Activated naive CD4-positive, alpha-beta T cell treated with anti-CD3 and anti-CD28 coated beads, Interleukin-2, amount 10 ng/mL, durations not matched to agents 7 days and 5 days (primary cell): Measurements from ENCODE around the gene CDH23.

Source experiments
- CTCF ChIA-PET: fragments of 350-600 bp; sonication (Branson Sonifier 250); formaldehyde crosslinking; loops from one replicate; lab custom pipeline; 2021; ENCODE audit warnings: antibody characterized with exemption; lab: Charles Lee
- DNase-seq: peaks from one replicate; pipeline ENCODE4 v3.0.0-alpha.2; 2020
- H3K27ac Mint-ChIP-seq: one replicate; pipeline ENCODE4 v1.8.0; 2021; ENCODE audit warnings: mild to moderate bottlenecking, moderate library complexity, mixed read lengths
- H3K27me3 Mint-ChIP-seq: one replicate; pipeline ENCODE4 v1.8.0; 2021; ENCODE audit warnings: mild to moderate bottlenecking, mixed read lengths
- H3K36me3 Mint-ChIP-seq: one replicate; pipeline ENCODE4 v1.8.0; 2021; ENCODE audit warnings: mixed read lengths
- H3K4me1 Mint-ChIP-seq: one replicate; pipeline ENCODE4 v1.8.0; 2021; ENCODE audit warnings: mixed read lengths
- H3K4me3 Mint-ChIP-seq: one replicate; pipeline ENCODE4 v1.8.0; 2021; ENCODE audit warnings: mild to moderate bottlenecking, moderate library complexity, mixed read lengths
- H3K9me3 Mint-ChIP-seq: one replicate; pipeline ENCODE4 v1.8.0; 2021; ENCODE audit warnings: mixed read lengths

CDH23 gene

DNA sequence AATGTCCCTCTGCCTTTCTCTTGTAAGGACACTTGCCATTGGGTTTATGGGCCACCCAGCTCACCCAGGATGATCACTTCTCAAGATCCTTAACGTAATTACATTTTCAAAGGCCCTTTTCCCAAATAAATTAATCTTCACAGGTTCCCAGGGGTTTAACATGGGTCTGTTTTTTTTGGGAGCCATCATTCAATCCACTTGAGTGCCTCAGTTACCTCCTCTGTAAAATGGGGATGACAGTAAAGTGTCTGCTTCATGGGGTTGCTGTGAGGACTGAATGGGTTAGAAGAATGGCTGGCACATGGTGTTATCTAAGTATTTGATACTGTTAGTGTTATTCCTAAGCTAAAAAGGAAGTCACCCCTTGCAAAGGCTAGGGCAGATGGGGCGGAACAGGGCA, 315.4 kb downstream of the CDH23 start:
- Mint-ChIP-seq H3K36me3 (peaks cover 3% of the 10 kb centered on the region), H3K4me3 (peak overlapping the region; percentile 7), H3K9me3 (no peaks in the 10 kb centered on the region), H3K27ac (peak overlapping the region; percentile 94), H3K4me1 (peaks cover 79% of the 10 kb centered on the region), H3K27me3 (no peaks in the 10 kb centered on the region)
- no peak for DNase-seq
- CTCF ChIA-PET: interaction anchor here (0.7 to 9.0 kb wide), 8 partner anchors 11 to 61 kb away, joined by 3 to 126 read pairs (median 6); partner anchors contain the start of gene VSIR

- H3K27ac Mint-ChIP-seq: peak overlapping the region; percentile 94
- H3K27me3 Mint-ChIP-seq: no peaks in the 10 kb centered on the region
- no peaks in the 10 kb centered on the region for H3K9me3 Mint-ChIP-seq
- peaks cover 3% of the 10 kb centered on the region for H3K36me3 Mint-ChIP-seq
- peak overlapping the region; percentile 65 for H3K4me3 Mint-ChIP-seq
- peaks cover 79% of the 10 kb centered on the region for H3K4me1 Mint-ChIP-seq
- peak; percentile 56 for DNase-seq
- CTCF ChIA-PET: interaction anchor here (1.1 to 9.0 kb wide), 8 partner anchors 11 to 394 kb away, joined by 3 to 126 read pairs (median 5); partner anchors contain the start of genes SLC29A3 and VSIR
Measured at GRCh38 chr10:71712572-71713134, 315.9 kb downstream of the CDH23 start.

GRCh38 chr10:71713135-71714030, 316.7 kb downstream of the CDH23 start:
- H3K9me3 Mint-ChIP-seq: no peaks in the 10 kb centered on the region
- CTCF ChIA-PET: interaction anchor here (1.1 to 9.0 kb wide), 8 partner anchors 17 to 395 kb away, joined by 3 to 126 read pairs (median 5); partner anchors contain the start of genes SLC29A3 and VSIR
- H3K27me3 Mint-ChIP-seq: no peaks in the 10 kb centered on the region
- H3K27ac Mint-ChIP-seq: peak overlapping the region; percentile 94
- peak overlapping the region; percentile 65 for H3K4me3 Mint-ChIP-seq
- peaks cover 73% of the 10 kb centered on the region for H3K4me1 Mint-ChIP-seq
- H3K36me3 Mint-ChIP-seq: peaks cover 3% of the 10 kb centered on the region
- DNase-seq: peak; percentile 45

- Mint-ChIP-seq H3K4me1 (peaks cover 68% of the 10 kb centered on the region), H3K36me3 (peaks cover 3% of the 10 kb centered on the region), H3K4me3 (peak overlapping the region; percentile 65), H3K27me3 (no peaks in the 10 kb centered on the region), H3K9me3 (no peaks in the 10 kb centered on the region), H3K27ac (peak overlapping the region; percentile 94)
- CTCF ChIA-PET: interaction anchor here (1.0 to 9.0 kb wide), 8 partner anchors 10 to 59 kb away, joined by 3 to 126 read pairs (median 4); partner anchors contain the start of gene VSIR
- DNase-seq: peak; percentile 30
Measured at GRCh38 chr10:71714031-71714410, 317.3 kb downstream of the CDH23 start.

- no peak for DNase-seq
- Mint-ChIP-seq H3K27me3 (no peaks in the 10 kb centered on the region), H3K4me3 (peak overlapping the region; percentile 65), H3K9me3 (no peaks in the 10 kb centered on the region), H3K4me1 (peaks cover 64% of the 10 kb centered on the region), H3K27ac (peak overlapping the region; percentile 94), H3K36me3 (peaks cover 3% of the 10 kb centered on the region)
- CTCF ChIA-PET: interaction anchor here (1.0 to 2.4 kb wide), 3 partner anchors 10 to 43 kb away, joined by 3 to 5 read pairs (median 4); no protein-coding TSS in a partner anchor
Measured at GRCh38 chr10:71714592-71714991, 317.9 kb downstream of the CDH23 start.

DNA sequence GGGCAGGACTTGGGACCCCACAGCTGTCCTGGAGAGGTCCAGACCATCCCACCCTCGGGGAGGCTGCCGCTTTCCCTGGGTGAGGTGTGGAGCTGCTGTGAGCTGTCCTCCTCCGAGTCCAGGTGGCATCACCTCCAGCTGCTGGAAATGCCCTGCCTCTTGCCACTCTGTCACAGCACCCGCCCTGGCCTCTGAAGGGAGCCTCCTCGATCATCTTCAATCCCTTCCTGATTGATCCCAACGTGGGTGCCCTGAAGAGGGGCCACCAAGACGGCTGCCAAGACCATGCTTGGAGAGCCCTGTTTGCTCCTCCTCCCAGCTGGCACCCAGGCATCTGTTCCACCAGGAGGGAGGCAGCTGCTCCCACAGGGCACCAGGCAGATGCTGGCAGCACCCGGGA, 318.3 kb downstream of the CDH23 start:
- peak overlapping the region; percentile 84 for H3K27ac Mint-ChIP-seq
- no peaks in the 10 kb centered on the region for H3K9me3 Mint-ChIP-seq
- no peaks in the 10 kb centered on the region for H3K27me3 Mint-ChIP-seq
- H3K4me3 Mint-ChIP-seq: peak overlapping the region; percentile 31
- H3K36me3 Mint-ChIP-seq: peaks cover 3% of the 10 kb centered on the region
- H3K4me1 Mint-ChIP-seq: peaks cover 63% of the 10 kb centered on the region
- CTCF ChIA-PET: interaction anchor here (1.0 kb wide), 2 partner anchors 9 to 34 kb away, joined by 3 to 4 read pairs; no protein-coding TSS in a partner anchor
- no peak for DNase-seq

DNA sequence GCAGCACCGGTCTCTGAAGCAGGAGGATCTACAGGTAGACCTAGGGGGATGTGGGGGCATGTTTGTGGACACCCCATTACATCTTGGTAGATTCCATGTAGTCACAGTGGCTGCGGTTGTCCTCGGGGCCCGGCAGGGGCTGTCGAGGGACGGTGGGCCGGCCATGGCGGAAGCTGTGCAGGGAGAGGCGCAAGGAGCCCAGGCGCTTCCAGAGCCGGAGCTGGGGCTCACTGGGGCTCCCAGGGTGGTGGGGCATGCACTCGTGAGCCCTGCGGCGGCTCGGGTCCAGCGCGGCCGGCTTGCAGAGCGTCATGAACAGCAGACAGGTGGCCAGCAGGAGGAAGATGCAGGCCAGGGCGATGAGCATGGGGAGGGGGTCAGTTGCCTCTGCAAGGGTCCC, 319.1 kb downstream of the CDH23 start:
- H3K27me3 Mint-ChIP-seq: no peaks in the 10 kb centered on the region
- no peak for DNase-seq
- peak overlapping the region; percentile 31 for H3K4me3 Mint-ChIP-seq
- H3K4me1 Mint-ChIP-seq: peaks cover 59% of the 10 kb centered on the region
- peak overlapping the region; percentile 84 for H3K27ac Mint-ChIP-seq
- no peaks in the 10 kb centered on the region for H3K9me3 Mint-ChIP-seq
- CTCF ChIA-PET: interaction anchor here (0.8 to 4.0 kb wide), 4 partner anchors 8 to 58 kb away, joined by 3 to 31 read pairs (median 5); no protein-coding TSS in a partner anchor
- H3K36me3 Mint-ChIP-seq: peaks cover 3% of the 10 kb centered on the region

DNA sequence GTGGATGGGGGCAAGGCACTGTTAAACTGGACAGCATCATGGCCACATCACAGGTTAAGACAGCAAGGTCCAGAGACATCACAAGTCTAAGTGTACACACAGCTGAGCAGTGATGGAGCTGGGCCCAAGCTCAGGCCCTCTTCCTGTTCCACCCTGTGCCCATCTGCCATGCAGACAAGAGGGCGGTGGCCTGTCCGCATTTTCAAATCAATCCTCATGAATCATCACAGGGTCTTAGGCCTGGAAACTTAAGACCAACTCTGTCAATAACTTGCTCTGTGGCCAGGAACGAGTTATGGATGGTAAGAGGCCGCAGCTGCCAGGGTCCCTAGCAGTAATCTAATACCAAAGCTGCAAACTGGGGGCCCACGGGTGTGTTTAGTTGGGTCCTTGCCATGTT, 319.7 kb downstream of the CDH23 start:
- Mint-ChIP-seq H3K9me3 (no peaks in the 10 kb centered on the region), H3K4me1 (peaks cover 56% of the 10 kb centered on the region), H3K36me3 (peaks cover 3% of the 10 kb centered on the region)

DNA sequence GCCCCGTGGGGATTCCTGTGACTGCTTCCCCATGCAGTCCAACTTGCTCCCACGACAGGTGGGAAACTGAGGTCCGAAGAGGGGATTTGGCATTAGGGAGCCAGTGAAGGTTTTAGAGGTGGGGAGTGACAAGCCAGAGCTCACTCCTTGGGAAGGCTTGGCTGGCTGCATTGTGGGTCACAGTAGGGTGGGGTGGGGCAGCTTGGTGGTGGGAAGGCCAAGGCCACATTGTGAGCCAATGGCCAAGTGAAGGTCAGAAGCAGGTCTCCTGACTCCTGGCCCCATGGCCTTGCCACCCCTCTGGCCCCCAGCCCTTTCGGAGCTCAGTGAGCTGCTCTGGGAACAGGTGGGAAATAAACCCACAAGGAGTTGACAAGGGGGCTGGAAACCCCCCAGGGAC, 320.3 kb downstream of the CDH23 start:
- CTCF ChIA-PET: interaction anchor here (1.4 to 4.0 kb wide), 4 partner anchors 9 to 403 kb away, joined by 3 to 31 read pairs (median 6); partner anchors contain the start of gene VSIR
- Mint-ChIP-seq H3K4me3 (no peak overlapping the region), H3K27me3 (peaks cover 11% of the 10 kb centered on the region), H3K36me3 (peaks cover 3% of the 10 kb centered on the region), H3K27ac (no peak overlapping the region), H3K4me1 (peaks cover 49% of the 10 kb centered on the region), H3K9me3 (no peaks in the 10 kb centered on the region)
- DNase-seq: no peak

More for the DNA sequence above, 319.7 kb downstream of the CDH23 start:
- H3K27ac Mint-ChIP-seq: no peak overlapping the region
- H3K27me3 Mint-ChIP-seq: peaks cover 5% of the 10 kb centered on the region
- DNase-seq: no peak
- CTCF ChIA-PET: interaction anchor here (0.8 to 4.0 kb wide), 4 partner anchors 9 to 57 kb away, joined by 3 to 31 read pairs (median 5); no protein-coding TSS in a partner anchor
- no peak overlapping the region for H3K4me3 Mint-ChIP-seq

DNA sequence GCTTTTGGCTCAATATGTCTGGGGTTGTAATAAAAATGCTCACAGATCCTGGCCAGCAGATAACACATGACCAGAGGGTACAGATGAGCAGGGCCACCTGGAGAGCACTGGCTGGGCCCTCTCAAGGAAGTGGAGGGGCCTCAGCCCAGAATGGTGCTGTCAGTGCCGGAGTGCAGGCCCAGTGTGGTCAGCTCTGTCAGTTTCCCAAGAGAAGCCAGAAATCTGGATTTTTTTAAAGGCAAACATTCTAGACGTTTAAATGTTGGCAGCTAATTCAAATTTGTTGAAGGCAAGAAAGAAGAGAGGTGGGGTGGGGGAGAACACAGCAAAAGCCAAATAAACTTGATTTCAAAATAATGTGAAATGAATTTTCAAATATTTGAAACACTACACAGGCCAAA, 320.8 kb downstream of the CDH23 start:
- DNase-seq: no peak
- Mint-ChIP-seq H3K36me3 (peaks cover 3% of the 10 kb centered on the region), H3K4me1 (peaks cover 47% of the 10 kb centered on the region), H3K27me3 (peaks cover 11% of the 10 kb centered on the region), H3K27ac (peak overlapping the region; percentile 60), H3K9me3 (no peaks in the 10 kb centered on the region), H3K4me3 (no peak overlapping the region)
- CTCF ChIA-PET: interaction anchor here (1.4 to 4.0 kb wide), 3 partner anchors 10 to 403 kb away, joined by 3 to 31 read pairs (median 5); partner anchors contain the start of gene VSIR

GRCh38 chr10:71718165-71718698, 321.5 kb downstream of the CDH23 start:
- Mint-ChIP-seq H3K27me3 (peaks cover 11% of the 10 kb centered on the region), H3K27ac (no peak overlapping the region), H3K9me3 (no peaks in the 10 kb centered on the region), H3K4me1 (peaks cover 46% of the 10 kb centered on the region), H3K36me3 (peaks cover 3% of the 10 kb centered on the region), H3K4me3 (no peak overlapping the region)
- no peak for DNase-seq
- CTCF ChIA-PET: interaction anchor here (1.4 to 4.0 kb wide), 3 partner anchors 11 to 404 kb away, joined by 3 to 31 read pairs (median 5); partner anchors contain the start of gene VSIR

GRCh38 chr10:71719042-71719441, 322.3 kb downstream of the CDH23 start:
- DNase-seq: no peak
- H3K27me3 Mint-ChIP-seq: peaks cover 11% of the 10 kb centered on the region
- peaks cover 44% of the 10 kb centered on the region for H3K4me1 Mint-ChIP-seq
- no peak overlapping the region for H3K27ac Mint-ChIP-seq
- peaks cover 3% of the 10 kb centered on the region for H3K36me3 Mint-ChIP-seq
- H3K9me3 Mint-ChIP-seq: no peaks in the 10 kb centered on the region
- CTCF ChIA-PET: interaction anchor here (1.6 to 4.0 kb wide), 2 partner anchors 12 to 22 kb away, joined by 3 to 31 read pairs; no protein-coding TSS in a partner anchor
- H3K4me3 Mint-ChIP-seq: no peak overlapping the region

- CTCF ChIA-PET: interaction anchor here (1.0 to 4.5 kb wide), 4 partner anchors 11 to 54 kb away, joined by 3 to 31 read pairs (median 13); partner anchors contain the start of gene VSIR
- no peak for DNase-seq
- Mint-ChIP-seq H3K4me3 (no peak within 1 kb of the TSS), H3K9me3 (no peaks in the 10 kb centered on the region), H3K27ac (no peak within 1 kb of the TSS), H3K27me3 (peaks cover 11% of the 10 kb centered on the region), H3K4me1 (peaks cover 43% of the 10 kb centered on the region), H3K36me3 (peaks cover 3% of the 10 kb centered on the region)
Measured at GRCh38 chr10:71719464-71720201, 322.9 kb downstream of the CDH23 start, which contains the start of gene C10orf105. Gene C10orf105, minus strand, starts transcription at chr10:71719778. Its CDS starts 3,441 bp downstream, at chr10:71716337.
